ENCODE measurements around the gene SMAD7.
A peak's percentile ranks its signal among the peaks of the same experiment; 100 is the strongest.

Gene SMAD7

DNA sequence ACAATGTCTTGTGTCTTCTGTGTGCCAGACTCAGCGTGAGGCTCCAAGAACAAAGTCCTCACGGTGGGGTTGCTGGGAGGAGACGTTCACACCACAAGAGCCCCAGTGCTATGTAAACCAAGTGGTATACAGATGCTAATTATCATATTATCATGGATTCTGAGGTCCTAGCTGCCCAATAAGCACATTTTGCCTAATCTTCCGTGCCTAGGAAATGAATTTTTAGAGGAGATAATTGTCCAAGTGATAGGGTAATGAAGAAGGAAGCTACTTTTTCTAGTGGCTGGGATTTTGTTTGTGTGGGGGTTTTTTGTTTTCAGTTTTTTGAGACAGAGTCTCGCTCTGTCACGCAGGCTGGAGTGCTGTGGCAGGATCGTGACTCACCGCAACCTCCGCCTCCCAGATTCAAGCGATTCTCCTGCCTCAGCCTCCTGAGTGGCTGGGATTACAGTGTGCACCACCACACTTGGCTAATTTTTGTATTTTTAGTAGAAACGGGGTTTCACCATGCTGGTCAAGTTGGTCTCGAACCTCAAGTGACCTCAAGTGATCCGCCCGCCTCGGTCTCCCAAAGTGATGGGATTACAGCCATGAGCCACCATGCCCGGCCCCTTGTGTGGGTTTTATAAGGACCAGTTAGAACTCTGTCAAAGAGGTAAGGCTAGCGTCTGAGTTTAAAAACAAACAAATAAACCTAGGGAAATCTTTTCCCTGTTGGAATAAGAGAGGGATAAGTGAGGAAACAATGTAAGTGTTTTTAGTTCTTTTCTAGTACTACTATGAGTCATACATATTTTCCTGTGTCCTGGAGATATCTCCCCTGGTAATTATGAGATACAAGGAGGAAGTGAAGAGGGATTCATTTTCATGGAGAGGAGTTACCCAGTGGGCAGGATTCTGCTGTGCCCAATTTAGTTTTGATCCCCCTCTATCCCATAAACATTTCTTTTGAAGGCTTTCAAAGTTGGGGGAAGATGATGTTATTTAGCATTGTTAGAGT is 9.5 kb upstream of the SMAD7 start:
- peak; percentile 73 for DNase-seq

GRCh38 chr18:48959551-48959920 is 8.8 kb upstream of the SMAD7 start:
- no peak for DNase-seq

GRCh38 chr18:48958951-48959350 is 8.2 kb upstream of the SMAD7 start:
- DNase-seq = no peak

GRCh38 chr18:48957616-48958015 is 6.9 kb upstream of the SMAD7 start:
- no peak for DNase-seq

DNA sequence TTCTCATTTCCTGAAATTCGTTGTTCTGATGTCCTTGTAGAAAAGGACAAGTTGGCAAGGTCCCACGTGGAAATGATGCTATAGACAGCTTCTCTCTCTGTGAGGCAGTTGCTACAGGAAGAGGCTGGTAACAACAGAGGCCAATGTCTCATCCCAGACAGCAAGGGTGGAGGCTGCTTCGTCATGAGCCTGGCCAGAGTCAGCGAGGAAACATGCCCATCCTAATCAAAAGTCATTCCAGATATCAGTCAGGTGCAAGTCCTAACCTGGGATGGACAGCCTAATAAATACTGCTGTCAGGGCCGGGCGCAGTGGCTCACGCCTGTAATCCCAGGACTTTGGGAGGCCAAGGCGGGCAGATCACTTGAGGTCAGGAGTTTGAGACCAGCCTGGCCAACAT is 6.4 kb upstream of the SMAD7 start:
- no peak for DNase-seq

DNA sequence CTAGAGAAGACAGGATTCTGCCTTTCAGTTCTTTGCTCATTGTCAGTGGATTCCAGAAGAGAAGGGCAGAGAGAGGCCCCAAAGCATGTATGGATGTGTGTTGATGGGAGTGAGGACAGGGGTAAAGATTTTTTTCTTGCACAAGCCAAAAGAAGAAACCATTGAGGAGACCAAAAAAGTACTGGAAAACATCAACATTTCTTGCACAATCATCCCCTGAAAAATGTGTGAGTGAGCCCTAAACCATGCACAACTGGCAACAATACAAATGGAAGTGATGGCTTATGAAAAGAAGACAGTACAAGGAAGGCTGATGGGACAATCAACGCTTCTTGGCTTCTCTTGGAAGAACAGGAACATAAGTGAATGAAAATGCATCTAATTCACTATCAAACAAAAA is 5.6 kb upstream of the SMAD7 start:
- DNase-seq = peak; percentile 42

GRCh38 chr18:48955830-48956261 is 5.1 kb upstream of the SMAD7 start:
- DNase-seq = peak; percentile 62

DNA sequence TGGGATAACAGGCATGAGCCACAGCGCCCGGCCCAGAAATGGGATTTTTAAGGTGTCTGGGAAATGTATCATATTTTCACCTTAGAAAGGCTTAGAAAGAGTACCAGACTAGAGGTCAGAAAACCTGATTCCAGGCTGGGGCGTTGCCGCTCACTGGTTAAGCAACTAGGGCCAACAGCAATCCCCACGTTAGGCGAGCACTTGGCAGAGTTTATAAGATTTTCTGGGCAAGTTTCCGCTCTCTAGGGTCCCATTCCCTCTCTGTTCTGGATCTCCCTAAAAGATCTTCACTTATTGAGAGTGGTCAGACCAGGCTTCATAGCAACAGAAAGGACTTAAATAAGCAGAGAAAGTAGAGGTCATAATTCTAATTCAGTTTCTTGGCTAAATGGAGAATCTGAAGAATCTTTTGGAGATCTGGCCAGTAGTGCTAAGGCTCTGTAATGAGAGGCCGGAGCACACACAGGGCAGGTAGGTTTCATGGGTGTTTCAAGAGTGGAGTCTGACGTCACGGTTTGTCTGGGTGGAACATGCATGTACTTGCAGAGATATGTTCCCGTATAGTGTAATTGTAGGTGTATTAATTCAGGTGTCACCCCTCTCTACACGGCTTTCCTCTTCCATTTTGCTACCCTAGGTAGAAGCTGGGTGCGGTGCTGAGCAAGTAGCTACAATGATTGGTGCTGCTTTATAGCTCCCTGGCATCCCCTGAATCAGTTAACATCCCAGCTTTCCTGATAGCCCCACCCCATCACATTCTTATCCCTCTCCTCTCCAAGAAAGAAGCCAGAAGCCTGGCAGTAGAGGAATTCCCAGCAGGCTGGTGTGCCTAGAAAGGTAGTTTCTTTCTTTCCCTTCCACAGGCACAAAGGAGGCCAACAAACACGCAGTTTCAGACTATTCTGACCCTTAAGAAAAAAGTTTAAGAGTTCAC is 4.4 kb upstream of the SMAD7 start:
- DNase-seq = no peak

DNA sequence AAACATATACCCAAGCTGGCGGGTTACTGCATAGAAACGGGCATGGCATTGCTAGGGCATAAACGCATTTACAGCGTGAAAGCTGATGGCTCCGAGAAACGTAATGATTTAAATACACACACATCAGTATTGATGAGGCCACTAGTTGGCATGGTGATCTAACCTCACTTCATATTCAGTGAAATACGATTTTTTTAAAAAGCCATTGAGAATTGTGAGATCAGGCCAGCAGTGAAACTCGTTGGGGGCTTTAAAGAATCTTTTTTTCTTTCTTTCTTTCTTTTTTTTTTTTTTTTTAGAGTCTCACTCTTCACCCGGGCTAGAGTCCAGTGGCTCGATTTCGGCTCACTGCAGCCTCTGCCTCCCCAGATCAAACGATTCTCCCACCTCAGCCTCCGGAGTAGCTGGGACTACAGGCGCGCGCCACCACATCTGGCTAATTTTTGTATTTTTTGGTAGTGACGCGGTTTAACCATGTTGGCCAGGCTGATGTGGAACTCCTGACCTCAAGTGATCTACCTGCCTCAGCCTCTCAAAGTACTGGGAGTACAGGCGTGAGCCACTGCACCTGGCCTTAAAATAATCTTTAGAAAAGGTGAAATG is 2.4 kb upstream of the SMAD7 start:
- no peak for DNase-seq

DNA sequence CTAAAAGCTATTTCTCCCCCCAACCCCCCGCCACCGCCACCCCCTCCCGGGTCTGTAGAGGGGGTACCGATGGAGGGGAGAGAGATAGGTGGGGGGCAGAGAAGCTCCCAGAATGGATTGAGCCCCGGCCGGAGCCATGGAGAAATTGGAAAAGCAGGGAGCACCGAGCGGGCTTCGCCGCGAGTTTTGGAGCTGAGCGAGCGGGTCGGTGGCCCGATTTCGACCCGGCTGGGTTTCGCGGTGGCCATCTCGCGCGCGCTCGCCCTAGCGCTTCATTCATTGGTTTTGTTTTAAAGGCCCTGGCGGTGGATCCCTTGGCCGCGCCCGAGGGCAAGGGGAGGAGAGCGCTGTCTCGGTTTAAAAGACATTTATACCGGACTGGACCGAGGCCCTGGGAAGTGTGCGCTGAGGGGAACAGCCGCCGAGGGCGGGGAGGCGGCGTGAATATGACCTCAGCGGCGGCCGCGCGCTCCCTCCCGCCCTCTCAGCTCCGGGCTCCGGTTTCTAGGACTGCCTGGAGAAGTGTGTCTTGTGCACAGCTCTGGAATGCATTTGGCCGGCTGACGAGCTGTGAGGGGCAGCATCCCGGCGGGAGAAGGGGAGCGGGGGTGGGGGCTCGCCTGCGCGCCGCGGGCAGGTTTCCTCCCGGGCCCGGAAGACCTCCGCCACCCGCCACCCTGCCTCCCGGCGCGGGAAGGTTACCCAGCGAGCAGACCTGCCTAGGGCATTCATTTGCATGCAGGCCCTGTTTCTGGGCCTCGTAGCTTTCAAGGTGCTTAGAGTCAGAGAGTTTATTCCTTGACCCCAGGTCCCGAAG is 1.7 kb upstream of the SMAD7 start:
- peak; percentile 64 for DNase-seq

GRCh38 chr18:48951448-48952286 is 902 bp upstream of the SMAD7 start:
- peak; percentile 60 for DNase-seq

DNA sequence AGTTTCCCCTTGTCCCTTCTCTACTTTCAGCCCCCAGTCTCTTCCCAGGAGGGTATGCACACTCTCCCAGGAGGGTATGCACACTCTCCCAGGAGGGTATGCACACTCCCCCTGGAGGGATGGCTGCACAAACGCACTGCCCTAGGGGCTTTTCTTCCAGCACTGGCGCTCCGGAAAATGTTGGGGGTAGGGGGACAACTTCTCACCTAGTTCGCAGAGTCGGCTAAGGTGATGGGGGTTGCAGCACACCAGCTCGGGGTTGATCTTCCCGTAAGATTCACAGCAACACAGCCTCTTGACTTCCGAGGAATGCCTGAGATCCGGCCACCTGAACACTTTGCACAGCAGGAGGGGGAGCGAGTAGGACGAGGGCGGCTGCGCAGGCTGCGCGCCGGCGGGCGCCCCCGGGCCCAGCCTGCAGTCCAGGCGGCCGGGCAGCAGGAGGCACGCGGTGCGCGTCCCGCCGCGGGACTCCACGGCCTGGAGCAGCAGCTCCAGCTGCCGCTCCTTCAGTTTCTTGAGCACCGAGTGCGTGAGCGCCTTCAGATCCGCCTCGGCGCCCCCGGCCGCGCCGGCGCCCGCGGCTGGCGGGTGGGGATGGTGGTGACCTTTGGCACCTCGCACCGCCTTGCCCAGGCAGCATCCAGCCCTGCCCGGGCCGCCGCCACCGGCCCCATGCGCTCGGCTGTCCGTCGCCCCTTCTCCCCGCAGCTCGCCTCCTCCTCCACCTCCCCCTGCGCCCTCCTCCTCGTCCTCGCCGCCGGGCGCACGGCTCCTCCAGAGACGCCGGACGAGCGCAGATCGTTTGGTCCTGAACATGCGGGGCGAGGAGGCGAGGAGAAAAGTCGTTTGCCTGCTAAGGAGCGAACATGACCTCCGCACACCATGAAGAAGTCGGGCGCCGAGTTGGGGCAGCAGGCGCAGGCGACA is 894 bp downstream of the SMAD7 start:
- peak; percentile 24 for DNase-seq

DNA sequence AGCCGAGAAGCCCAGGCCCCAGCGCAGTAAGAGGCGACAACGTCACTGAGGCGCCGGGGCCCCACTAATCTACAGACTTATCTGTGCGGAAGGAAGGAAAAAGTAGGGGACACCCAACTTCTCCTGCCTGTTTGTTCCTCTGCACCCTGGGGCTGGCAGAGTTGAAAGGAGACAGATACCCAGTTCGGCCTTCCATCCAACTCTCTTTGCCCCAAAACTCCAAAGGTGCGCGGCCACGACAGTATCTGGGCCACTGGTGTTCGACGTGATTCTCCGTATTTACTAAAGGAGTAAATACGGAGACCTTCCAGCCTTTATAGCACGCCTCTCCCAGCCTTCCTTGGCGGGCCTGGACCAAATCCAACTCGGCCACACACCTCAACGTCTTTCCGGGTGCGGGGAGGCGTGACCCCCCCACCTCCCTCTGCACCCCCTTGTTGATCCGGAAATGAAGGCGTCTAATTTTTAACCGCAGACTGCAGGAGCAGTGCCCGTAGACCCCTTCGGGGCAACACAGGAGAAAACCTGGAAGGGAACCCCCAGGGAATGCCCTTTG is 1.6 kb downstream of the SMAD7 start:
- no peak for DNase-seq

DNA sequence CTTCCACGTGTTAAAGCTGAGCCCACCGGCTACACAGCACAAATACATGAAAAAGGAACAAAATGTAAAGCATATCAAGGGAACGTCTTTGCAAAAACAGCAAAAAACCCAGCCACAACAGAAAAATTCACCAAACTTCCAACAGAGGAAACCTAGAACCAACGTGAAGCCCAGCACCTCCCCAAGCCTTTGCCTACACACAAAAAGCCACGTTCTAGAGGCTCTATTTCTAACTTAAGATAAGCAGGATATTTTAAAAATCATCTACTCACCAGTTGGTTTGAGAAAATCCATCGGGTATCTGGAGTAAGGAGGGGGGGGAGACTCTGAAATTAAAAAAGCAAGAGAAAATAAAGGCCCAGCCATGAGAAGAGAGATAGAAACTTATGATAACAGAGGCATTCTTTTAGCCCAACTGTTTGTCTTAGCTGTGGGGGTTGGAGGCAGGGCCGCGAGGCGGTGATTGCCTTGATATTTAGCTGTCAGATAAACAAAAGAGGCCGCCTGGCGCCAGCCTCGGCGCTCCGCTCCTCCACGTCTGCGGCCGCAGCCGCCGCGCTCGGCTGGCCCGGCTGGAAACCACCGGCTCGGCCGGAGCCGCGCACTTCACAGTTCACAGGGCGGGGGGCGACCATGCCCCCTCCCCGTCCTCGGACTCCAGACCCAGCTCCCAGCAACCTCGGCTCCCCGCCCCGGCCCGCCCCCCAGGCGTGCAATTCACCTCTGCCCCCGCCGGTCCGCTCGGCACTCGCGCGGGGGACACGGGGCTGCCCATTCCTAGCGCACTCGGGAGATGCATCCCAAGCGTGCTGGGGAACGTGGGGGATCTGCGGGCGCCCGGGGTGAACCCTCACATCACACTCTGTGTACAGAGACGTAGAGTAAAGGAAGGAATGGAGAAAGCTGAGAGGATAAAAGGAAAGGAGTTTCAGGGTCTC is 2.4 kb downstream of the SMAD7 start:
- DNase-seq = peak; percentile 58

GRCh38 chr18:48947560-48947959 is 3.2 kb downstream of the SMAD7 start:
- no peak for DNase-seq

GRCh38 chr18:48947092-48947491 is 3.7 kb downstream of the SMAD7 start:
- DNase-seq = no peak

DNA sequence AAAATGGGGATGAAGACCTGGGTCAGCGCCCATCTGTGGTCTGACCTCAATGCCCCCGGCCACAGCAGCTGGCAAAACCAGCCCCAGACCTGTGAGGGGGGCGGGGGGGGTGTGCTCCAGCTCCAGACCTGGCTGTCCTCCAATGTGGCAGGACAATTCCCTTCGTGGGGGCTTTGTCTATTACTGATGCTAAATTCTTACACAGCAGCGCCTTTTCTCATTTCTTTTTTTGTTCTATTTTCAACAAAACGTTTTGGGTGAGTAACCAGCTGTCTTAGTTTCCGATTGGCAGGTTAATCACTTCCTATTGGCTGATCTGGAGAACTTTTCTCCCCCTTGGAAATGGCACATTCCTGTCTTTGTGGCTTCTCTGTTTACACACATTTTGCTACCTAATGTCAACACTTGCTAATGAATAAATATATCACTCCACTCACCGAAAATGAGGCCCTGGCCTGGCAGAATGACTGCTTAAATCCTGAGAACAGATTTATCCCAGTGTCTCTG is 4.4 kb downstream of the SMAD7 start:
- DNase-seq = no peak

DNA sequence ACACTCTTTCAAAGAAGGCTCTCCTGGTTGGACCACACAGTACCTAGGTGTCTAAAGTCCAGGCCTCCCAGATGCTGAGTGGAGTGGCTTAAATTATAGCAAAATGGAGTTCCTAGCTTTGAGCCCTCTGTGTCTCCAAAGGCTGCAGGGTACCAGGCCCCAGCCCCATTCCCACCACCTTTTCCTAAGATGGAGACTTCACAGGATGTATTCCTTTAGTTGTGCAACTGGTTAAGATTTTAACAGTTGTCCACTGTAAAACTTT is 4.9 kb downstream of the SMAD7 start:
- DNase-seq = no peak

GRCh38 chr18:48944634-48945033 is 6.1 kb downstream of the SMAD7 start:
- no peak for DNase-seq
